Measurements from ENCODE around the gene ALOX15B. TPM values are rescaled to one million over a fixed set of nuclear protein-coding genes. Genes with fewer than 3 reads are reported as not detected.
"Not testable (repeated sequence)": the region's sequence is repeated elsewhere in the genome, so short reads cannot be mapped to it uniquely, and the experiment has no call there.

Gene ALOX15B
- total and polyA plus RNA-seq, 9 of the 15 experiments (the other 6 are each of a cell fraction or from before 2014, with no cell fraction given): 0.04 TPM; not detected in 8

- TF ChIP-seq MXD1 (CRISPR knock-in tag; IDR thresholded peaks at IDR 0.05; ENCODE audit: borderline replicate concordance, poor library complexity, severe bottlenecking): no peak
- no peak for TF ChIP-seq HDAC3 (IDR thresholded peaks at IDR 0.05; ENCODE audit: borderline replicate concordance, partially characterized antibody)
- TF ChIP-seq EHMT2 (IDR thresholded peaks at IDR 0.05): no peak
- TF ChIP-seq NFATC3 (IDR thresholded peaks at IDR 0.05): no peak
- TF ChIP-seq DPF2 (IDR thresholded peaks at IDR 0.05): no peak
- TF ChIP-seq ZFP91 (CRISPR knock-in tag; IDR thresholded peaks at IDR 0.05): no peak
- no peak for TF ChIP-seq MITF (IDR thresholded peaks at IDR 0.05)
- TF ChIP-seq HOXB6 (CRISPR knock-in tag; IDR thresholded peaks at IDR 0.05; ENCODE audit: borderline replicate concordance): no peak
- no peak for TF ChIP-seq NFXL1 (CRISPR knock-in tag; IDR thresholded peaks at IDR 0.05)
- no peak for TF ChIP-seq NFIC (IDR thresholded peaks at IDR 0.05)
Observed at GRCh38 chr17:8076502-8077266, 37.8 kb downstream of the ALOX15B start (continued).

GRCh38 chr17:8077939-8078338, 39.1 kb downstream of the ALOX15B start:
- H2AFZ ChIP-seq (ENCODE audit: low read depth, low read length); H3K4me2 ChIP-seq (ENCODE audit: insufficient read depth, low read length); intact Hi-C loops (cut with micrococcal nuclease); H3K79me2 ChIP-seq (ENCODE audit: control insufficient read depth, insufficient read depth, low read length); H3K4me3 ChIP-seq; CTCF ChIA-PET (ENCODE audit: low intra/inter-chr PET ratio); ATAC-seq; H3K36me3 ChIP-seq (ENCODE audit: control insufficient read depth, insufficient read depth, low read length); DNase-seq (ENCODE audit: extremely low read depth in 1 of 4, low spot score in 3 of 4); H3K27ac ChIP-seq (ENCODE audit: extremely low read depth, low read depth, low read length); FAIRE-seq; H3K9me3 ChIP-seq (replicated peaks; ENCODE audit: control insufficient read depth, insufficient read depth, low read depth, low read length); BruUV-seq (replicated peaks); H3K9me1 ChIP-seq (ENCODE audit: control insufficient read depth, insufficient read depth, low read length); H4K20me1 ChIP-seq (replicated peaks; ENCODE audit: control insufficient read depth, insufficient read depth, low read length); H3K9ac ChIP-seq (ENCODE audit: insufficient read depth in 1 of 2, low read depth in 2 of 2, low read length in 2 of 2): not testable (repeated sequence)
- in situ Hi-C loops (cut with MboI): loop anchor here (5.0 kb wide), 1 partner anchor 34 kb away; no protein-coding TSS in a partner anchor
- peaks cover 0 to 13% of the 10 kb centered on the region in 2 experiments; a peak in 3 of 5 replicates for H3K27me3 ChIP-seq (ENCODE audit: control insufficient read depth in 2 of 2, insufficient read depth in 2 of 2, low read length in 2 of 2)
- 22% methylated on average over 5 of the region's 5 CpGs for WGBS (ENCODE audit: insufficient coverage, low coverage, missing lambda C conversion rate)
- peaks cover 14 to 31% of the 10 kb centered on the region in 2 experiments; a peak in 4 of 5 replicates for H3K4me1 ChIP-seq (replicated peaks in 1 of 2; ENCODE audit: control insufficient read depth in 2 of 2, insufficient read depth in 2 of 2, low read length in 2 of 2)
- POLR2A ChIA-PET: interaction anchor here (0.7 to 1.8 kb wide), 2 partner anchors 9 to 13 kb away, joined by 3 to 7 read pairs; no protein-coding TSS in a partner anchor
